GM12878 (cell line): ENCODE data around the gene ATF4. TPM values are rescaled to one million over a fixed set of nuclear protein-coding genes. Genes with fewer than 3 reads are reported as not detected.

Experiments used
- BHLHE40 ChIP-seq, 2 experiments: fragments of 450-650 bp in 1 of 2; IDR thresholded peaks; 2 replicates each; pipeline ENCODE4 v1.6.1; 2011 to 2017; ENCODE audit warnings: low read depth in 2 of 2, borderline replicate concordance in 1 of 2, improper control_type of control experiment in 1 of 2, low read length in 1 of 2, mild to moderate bottlenecking in 1 of 2
- DPF2 ChIP-seq: fragments of 450-650 bp; IDR thresholded peaks from 2 replicates; pipeline ENCODE4 v1.6.1; 2017; ENCODE audit warnings: mild to moderate bottlenecking
- EGR1 ChIP-seq, 2 experiments: IDR thresholded peaks; 1 replicate in 1 of 2; 2 replicates in 1 of 2; pipeline ENCODE4 v1.6.1; 2011 to 2012; ENCODE audit warnings: low read depth in 2 of 2, low read length in 2 of 2, borderline replicate concordance in 1 of 2, mild to moderate bottlenecking in 1 of 2, moderate library complexity in 1 of 2
- ETV6 ChIP-seq, 2 experiments: fragments of 450-650 bp in 1 of 2; IDR thresholded peaks in 1 of 2; conservative IDR thresholded peaks in 1 of 2; 2 replicates each; pipeline ENCODE4 v1.6.1; 2014; ENCODE audit warnings: antibody characterized with exemption in 1 of 2, borderline replicate concordance in 1 of 2, low read depth in 1 of 2, mild to moderate bottlenecking in 1 of 2, moderate library complexity in 1 of 2
- HDAC6 ChIP-seq: fragments of 200-600 bp; sonication (generic); IDR thresholded peaks from one replicate; pipeline ENCODE4 v1.8.0; 2017; ENCODE audit warnings: antibody characterized with exemption; ENCODE audit not compliant: unreplicated experiment
- IKZF1 ChIP-seq: fragments of 450-650 bp; conservative IDR thresholded peaks from 2 replicates; pipeline ENCODE4 v1.6.1; 2017; ENCODE audit warnings: antibody characterized with exemption, mild to moderate bottlenecking
- PAX8 ChIP-seq: fragments of 450-650 bp; IDR thresholded peaks from 2 replicates; pipeline ENCODE4 v1.6.1; 2017; ENCODE audit warnings: mild to moderate bottlenecking, moderate library complexity
- POU2F2 ChIP-seq: IDR thresholded peaks from 3 replicates; pipeline ENCODE4 v1.6.1; 2011; ENCODE audit warnings: low read depth, mild to moderate bottlenecking, low read length, borderline replicate concordance
- SIN3A ChIP-seq: IDR thresholded peaks from 2 replicates; pipeline ENCODE4 v1.6.1; 2012; ENCODE audit warnings: low read depth, low read length, improper control_type of control experiment
- SPI1 ChIP-seq: IDR thresholded peaks from 2 replicates; pipeline ENCODE4 v1.6.1; 2011; ENCODE audit warnings: low read depth, mild to moderate bottlenecking, low read length, moderate library complexity, borderline replicate concordance; ENCODE audit not compliant: insufficient read depth
- polyA plus RNA-seq, 11 experiments: library from polyadenylated mRNA; depleted of rRNA in 4 of 11; unstranded in 6 of 11; stranded (reverse) in 5 of 11; fragments of >200 nt; fragmentation: Nextera tagmentation in 4 of 11; fragmentation: Illumina TruSeq in 1 of 11; extraction: Ambion mirVana in 4 of 11; extraction: Trizol in 1 of 11; gene quantifications; 1 replicate in 1 of 11; 2 replicates in 10 of 11; pipeline versions ENCODE4 v1.2.1 to v1.2.3, GENCODE V29; 2011 to 2016; ENCODE audit warnings: inconsistent platforms in 2 of 11, missing spikeins in 2 of 11, low read depth in 1 of 11
- total RNA-seq, 4 experiments: library from RNA; depleted of rRNA in 3 of 4; stranded (reverse); fragments of >200 nt in 3 of 4; fragmentation: Illumina TruSeq in 1 of 4; extraction: Trizol in 1 of 4; gene quantifications; 2 replicates each; pipeline versions ENCODE4 v1.2.1 to v1.2.3, GENCODE V29; 2013 to 2021
- TF ChIP-seq, protein P1 (sequence below): IDR thresholded peaks from 2 replicates; pipeline ENCODE4 v1.6.1; 2011; ENCODE audit warnings: borderline replicate concordance, low read depth, mild to moderate bottlenecking, moderate library complexity, mixed read lengths, low read length; ENCODE audit not compliant: insufficient read depth; ENCODE audit errors: extremely low read length
- TF ChIP-seq, protein P2 (sequence below): fragments of 450-650 bp; IDR thresholded peaks from 2 replicates; pipeline ENCODE4 v1.6.1; 2017; ENCODE audit warnings: antibody characterized with exemption, mild to moderate bottlenecking, moderate library complexity
- TF ChIP-seq, protein P3 (sequence below): fragments of 450-650 bp; IDR thresholded peaks from 2 replicates; pipeline ENCODE4 v1.6.1; 2017; ENCODE audit warnings: mild to moderate bottlenecking, moderate library complexity

Gene ATF4
- total and polyA plus RNA-seq, 10 of the 15 experiments (the other 5 are each of a cell fraction or from before 2014, with no cell fraction given) = 88.3 to 605 (median 320) TPM

DNA sequence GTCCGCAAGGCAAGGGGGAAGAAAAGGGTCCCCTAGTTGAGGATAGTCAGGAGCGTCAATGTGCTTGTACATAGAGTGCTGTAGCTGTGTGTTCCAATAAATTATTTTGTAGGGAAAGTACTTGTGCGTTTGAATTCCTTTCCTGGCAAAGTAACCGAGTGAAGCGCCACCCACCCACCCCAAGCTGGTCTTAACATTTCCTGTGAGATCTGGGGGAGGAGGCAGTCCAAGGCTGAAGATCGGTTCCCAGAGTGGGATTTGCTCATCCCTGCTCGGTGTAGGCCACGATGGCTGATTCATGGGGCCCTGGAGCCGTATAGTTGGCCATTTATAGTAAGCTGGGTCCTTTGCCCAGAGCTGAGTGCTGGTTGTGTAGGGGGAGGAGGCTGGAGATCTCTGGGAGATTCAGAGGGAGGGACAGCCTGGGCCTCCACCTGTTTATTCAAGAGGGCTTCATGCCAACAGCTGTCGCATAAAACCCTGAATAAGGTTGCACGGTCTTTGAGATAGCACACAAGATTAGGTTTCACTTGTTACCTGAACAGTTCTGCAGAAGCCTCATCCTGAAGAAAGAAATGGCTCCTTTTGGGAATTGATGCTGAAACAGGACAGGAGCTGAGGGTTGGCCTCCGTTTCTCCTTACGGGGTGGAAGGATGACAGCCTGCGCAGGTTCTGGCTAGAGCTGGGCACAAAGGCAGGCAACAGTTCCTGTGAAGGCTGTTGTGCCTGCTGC, 2.4 kb downstream of the ATF4 start (continued):
- TF ChIP-seq SPI1 (no peak), EGR1 (IDR thresholded peaks at IDR 0.05; ENCODE audit: borderline replicate concordance in 1 of 2, low read depth in 2 of 2, low read length in 2 of 2) (0 out of 3 replicates have a peak, but pooled peaks of 1 of the 2 experiments have one; percentile 4), POU2F2 (peak; percentile 70), SIN3A (no peak), DPF2 (0 out of 2 replicates have a peak, but pooled peaks have one; percentile 29), BHLHE40 (IDR thresholded peaks at IDR 0.05; ENCODE audit: borderline replicate concordance in 1 of 2, low read depth in 2 of 2, low read length in 1 of 2) (no peak), IKZF1 (no peak), HDAC6 (peak; percentile 54), ETV6 (conservative IDR thresholded peaks at IDR 0.05 in 1 of 2, IDR thresholded peaks at IDR 0.05 in 1 of 2; ENCODE audit: borderline replicate concordance in 1 of 2, low read depth in 1 of 2) (no peak), PAX8 (no peak)
- TF ChIP-seq, protein P1, sequence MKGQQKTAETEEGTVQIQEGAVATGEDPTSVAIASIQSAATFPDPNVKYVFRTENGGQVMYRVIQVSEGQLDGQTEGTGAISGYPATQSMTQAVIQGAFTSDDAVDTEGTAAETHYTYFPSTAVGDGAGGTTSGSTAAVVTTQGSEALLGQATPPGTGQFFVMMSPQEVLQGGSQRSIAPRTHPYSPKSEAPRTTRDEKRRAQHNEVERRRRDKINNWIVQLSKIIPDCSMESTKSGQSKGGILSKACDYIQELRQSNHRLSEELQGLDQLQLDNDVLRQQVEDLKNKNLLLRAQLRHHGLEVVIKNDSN = no peak
- TF ChIP-seq, protein P2, sequence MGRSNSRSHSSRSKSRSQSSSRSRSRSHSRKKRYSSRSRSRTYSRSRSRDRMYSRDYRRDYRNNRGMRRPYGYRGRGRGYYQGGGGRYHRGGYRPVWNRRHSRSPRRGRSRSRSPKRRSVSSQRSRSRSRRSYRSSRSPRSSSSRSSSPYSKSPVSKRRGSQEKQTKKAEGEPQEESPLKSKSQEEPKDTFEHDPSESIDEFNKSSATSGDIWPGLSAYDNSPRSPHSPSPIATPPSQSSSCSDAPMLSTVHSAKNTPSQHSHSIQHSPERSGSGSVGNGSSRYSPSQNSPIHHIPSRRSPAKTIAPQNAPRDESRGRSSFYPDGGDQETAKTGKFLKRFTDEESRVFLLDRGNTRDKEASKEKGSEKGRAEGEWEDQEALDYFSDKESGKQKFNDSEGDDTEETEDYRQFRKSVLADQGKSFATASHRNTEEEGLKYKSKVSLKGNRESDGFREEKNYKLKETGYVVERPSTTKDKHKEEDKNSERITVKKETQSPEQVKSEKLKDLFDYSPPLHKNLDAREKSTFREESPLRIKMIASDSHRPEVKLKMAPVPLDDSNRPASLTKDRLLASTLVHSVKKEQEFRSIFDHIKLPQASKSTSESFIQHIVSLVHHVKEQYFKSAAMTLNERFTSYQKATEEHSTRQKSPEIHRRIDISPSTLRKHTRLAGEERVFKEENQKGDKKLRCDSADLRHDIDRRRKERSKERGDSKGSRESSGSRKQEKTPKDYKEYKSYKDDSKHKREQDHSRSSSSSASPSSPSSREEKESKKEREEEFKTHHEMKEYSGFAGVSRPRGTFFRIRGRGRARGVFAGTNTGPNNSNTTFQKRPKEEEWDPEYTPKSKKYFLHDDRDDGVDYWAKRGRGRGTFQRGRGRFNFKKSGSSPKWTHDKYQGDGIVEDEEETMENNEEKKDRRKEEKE = no peak; the same call in none of the 2 replicates
- TF ChIP-seq, protein P3, sequence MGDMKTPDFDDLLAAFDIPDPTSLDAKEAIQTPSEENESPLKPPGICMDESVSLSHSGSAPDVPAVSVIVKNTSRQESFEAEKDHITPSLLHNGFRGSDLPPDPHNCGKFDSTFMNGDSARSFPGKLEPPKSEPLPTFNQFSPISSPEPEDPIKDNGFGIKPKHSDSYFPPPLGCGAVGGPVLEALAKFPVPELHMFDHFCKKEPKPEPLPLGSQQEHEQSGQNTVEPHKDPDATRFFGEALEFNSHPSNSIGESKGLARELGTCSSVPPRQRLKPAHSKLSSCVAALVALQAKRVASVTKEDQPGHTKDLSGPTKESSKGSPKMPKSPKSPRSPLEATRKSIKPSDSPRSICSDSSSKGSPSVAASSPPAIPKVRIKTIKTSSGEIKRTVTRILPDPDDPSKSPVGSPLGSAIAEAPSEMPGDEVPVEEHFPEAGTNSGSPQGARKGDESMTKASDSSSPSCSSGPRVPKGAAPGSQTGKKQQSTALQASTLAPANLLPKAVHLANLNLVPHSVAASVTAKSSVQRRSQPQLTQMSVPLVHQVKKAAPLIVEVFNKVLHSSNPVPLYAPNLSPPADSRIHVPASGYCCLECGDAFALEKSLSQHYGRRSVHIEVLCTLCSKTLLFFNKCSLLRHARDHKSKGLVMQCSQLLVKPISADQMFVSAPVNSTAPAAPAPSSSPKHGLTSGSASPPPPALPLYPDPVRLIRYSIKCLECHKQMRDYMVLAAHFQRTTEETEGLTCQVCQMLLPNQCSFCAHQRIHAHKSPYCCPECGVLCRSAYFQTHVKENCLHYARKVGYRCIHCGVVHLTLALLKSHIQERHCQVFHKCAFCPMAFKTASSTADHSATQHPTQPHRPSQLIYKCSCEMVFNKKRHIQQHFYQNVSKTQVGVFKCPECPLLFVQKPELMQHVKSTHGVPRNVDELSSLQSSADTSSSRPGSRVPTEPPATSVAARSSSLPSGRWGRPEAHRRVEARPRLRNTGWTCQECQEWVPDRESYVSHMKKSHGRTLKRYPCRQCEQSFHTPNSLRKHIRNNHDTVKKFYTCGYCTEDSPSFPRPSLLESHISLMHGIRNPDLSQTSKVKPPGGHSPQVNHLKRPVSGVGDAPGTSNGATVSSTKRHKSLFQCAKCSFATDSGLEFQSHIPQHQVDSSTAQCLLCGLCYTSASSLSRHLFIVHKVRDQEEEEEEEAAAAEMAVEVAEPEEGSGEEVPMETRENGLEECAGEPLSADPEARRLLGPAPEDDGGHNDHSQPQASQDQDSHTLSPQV = no peak
- TF ChIP-seq, all 136 proteins: peak for 22
